Measurements from ENCODE around the gene RASA2.
A peak's percentile ranks its signal among the peaks of the same experiment; 100 is the strongest.

RASA2 gene

GRCh38 chr3:141486746-141487520 is at the start of gene RASA2:
TSS of gene RASA2 (plus strand) at chr3:141487027. CDS start at chr3:141487084, 57 bp downstream.
- peak; percentile 76 for DNase-seq

GRCh38 chr3:141439589-141439988 is 47.2 kb upstream of the RASA2 start:
- DNase-seq, result no peak

GRCh38 chr3:141440942-141441341 is 45.9 kb upstream of the RASA2 start:
- no peak for DNase-seq

- no peak for DNase-seq
Measured at GRCh38 chr3:141441381-141442364, 45.2 kb upstream of the RASA2 start.

- DNase-seq, result no peak
Measured at GRCh38 chr3:141442446-141442845, 44.4 kb upstream of the RASA2 start.

- DNase-seq, result no peak
Measured at GRCh38 chr3:141442914-141443313, 43.9 kb upstream of the RASA2 start.

GRCh38 chr3:141444586-141445285 is 42.1 kb upstream of the RASA2 start:
- no peak for DNase-seq

GRCh38 chr3:141445990-141446389 is 40.8 kb upstream of the RASA2 start:
- DNase-seq, result no peak

GRCh38 chr3:141446737-141447136 is 40.1 kb upstream of the RASA2 start:
- DNase-seq, result no peak

- no peak for DNase-seq
Measured at GRCh38 chr3:141447383-141447782, 39.4 kb upstream of the RASA2 start.

GRCh38 chr3:141448606-141449220 is 38.1 kb upstream of the RASA2 start:
- DNase-seq, result no peak

GRCh38 chr3:141449424-141449823 is 37.4 kb upstream of the RASA2 start:
- DNase-seq, result no peak

GRCh38 chr3:141450727-141451375 is 36.0 kb upstream of the RASA2 start:
- no peak for DNase-seq

GRCh38 chr3:141452045-141452444 is 34.8 kb upstream of the RASA2 start:
- peak; percentile 4 for DNase-seq

GRCh38 chr3:141452773-141453172 is 34.1 kb upstream of the RASA2 start:
- no peak for DNase-seq

GRCh38 chr3:141454054-141454453 is 32.8 kb upstream of the RASA2 start:
- DNase-seq, result no peak

GRCh38 chr3:141454906-141455602 is 31.8 kb upstream of the RASA2 start:
- peak; percentile 73 for DNase-seq

- no peak for DNase-seq
Measured at GRCh38 chr3:141455603-141456300, 31.1 kb upstream of the RASA2 start.

GRCh38 chr3:141456301-141456625 is 30.6 kb upstream of the RASA2 start:
- no peak for DNase-seq

- DNase-seq, result no peak
Measured at GRCh38 chr3:141457624-141458236, 29.1 kb upstream of the RASA2 start.

GRCh38 chr3:141459008-141459407 is 27.8 kb upstream of the RASA2 start:
- no peak for DNase-seq
